OCI-LY3 (cell line): Measurements from ENCODE around the gene NTRK1.

Experiments
- H2AFZ ChIP-seq: fragments of 200-600, 300-600 bp; shearing (Covaris generic); 2 replicates; pipeline ENCODE4 v1.6.0; 2014; ENCODE audit warnings: antibody characterized with exemption, low read depth, low read length
- H3K27ac ChIP-seq: fragments of 200-600, 300-600 bp; sonication (generic); 2 replicates; pipeline ENCODE4 v1.5.1; 2014; ENCODE audit warnings: mild to moderate bottlenecking, low read length, moderate library complexity, mixed read lengths
- H3K27me3 ChIP-seq: fragments of 200-600, 300-600 bp; sonication (generic); 2 replicates; pipeline ENCODE4 v1.6.1; 2014; ENCODE audit warnings: low read depth, low read length, mixed read lengths
- H3K36me3 ChIP-seq: fragments of 200-600, 300-600 bp; sonication (generic); replicated peaks from 2 replicates; pipeline ENCODE3; 2014; ENCODE audit warnings: low read depth, low read length, mixed read lengths
- H3K4me1 ChIP-seq: fragments of 300-600, 200-600 bp; sonication (generic); 2 replicates; pipeline ENCODE4 v1.6.1; 2014; ENCODE audit warnings: low read length, mixed read lengths
- H3K4me2 ChIP-seq: fragments of 200-600, 300-600 bp; sonication (generic); 2 replicates; pipeline ENCODE4 v1.6.1; 2014; ENCODE audit warnings: low read length, mixed read lengths
- H3K4me3 ChIP-seq: fragments of 300-600, 200-600 bp; sonication (generic); 2 replicates; pipeline ENCODE4 v1.5.1; 2014; ENCODE audit warnings: antibody characterized with exemption, mild to moderate bottlenecking, low read length, moderate library complexity
- H3K79me2 ChIP-seq: fragments of 300-600, 200-600 bp; shearing (Covaris generic); 2 replicates; pipeline ENCODE4 v1.6.1; 2014; ENCODE audit warnings: mild to moderate bottlenecking, low read length, mixed read lengths
- H3K9ac ChIP-seq: fragments of 300-600, 200-600 bp; shearing (Covaris generic); 2 replicates; pipeline ENCODE4 v1.6.0; 2014; ENCODE audit warnings: mild to moderate bottlenecking, low read length, moderate library complexity
- H3K9me3 ChIP-seq: fragments of 200-600, 300-600 bp; shearing (Covaris generic); 2 replicates; pipeline ENCODE4 v1.6.1; 2014; ENCODE audit warnings: low read length, mixed read lengths; ENCODE audit not compliant: insufficient read depth
- H4K20me1 ChIP-seq: fragments of 200-600, 300-600 bp; sonication (generic); 2 replicates; pipeline ENCODE4 v1.6.1; 2016; ENCODE audit warnings: low read length, mixed read lengths; ENCODE audit not compliant: insufficient read depth
- CTCF ChIP-seq: fragments of 200-600, 300-600 bp; sonication (generic); IDR thresholded peaks from 2 replicates; pipeline ENCODE4 v1.5.1; 2014; ENCODE audit warnings: antibody characterized with exemption, low read length, low read depth
- EZH2phosphoT487 ChIP-seq: fragments of 200-600 bp; shearing (Covaris generic); IDR thresholded peaks from 2 replicates; pipeline ENCODE4 v1.6.1; 2018; ENCODE audit warnings: antibody characterized with exemption, mixed run types, low read depth

Gene NTRK1

GRCh38 chr1:156883919-156884318 lies 23.3 kb downstream of the NTRK1 start:
- no peak overlapping the region for H3K4me3 ChIP-seq
- no peaks in the 10 kb centered on the region for H3K4me1 ChIP-seq
- peaks cover 29% of the 10 kb centered on the region for H3K27me3 ChIP-seq
- no peak overlapping the region for H3K4me2 ChIP-seq
- no peaks in the 10 kb centered on the region for H3K9me3 ChIP-seq
- no peaks in the 10 kb centered on the region for H3K79me2 ChIP-seq
- TF ChIP-seq CTCF: no peak
- TF ChIP-seq EZH2phosphoT487: no peak
- H2AFZ ChIP-seq: no peak overlapping the region
- H3K36me3 ChIP-seq: no peaks in the 10 kb centered on the region
- H3K27ac ChIP-seq: no peak overlapping the region
- no peaks in the 10 kb centered on the region for H4K20me1 ChIP-seq
- H3K9ac ChIP-seq: no peak overlapping the region

- Histone ChIP-seq H3K79me2 (no peaks in the 10 kb centered on the region), H3K4me1 (peaks cover under 1% of the 10 kb centered on the region; the same call in 1 of the 2 replicates), H3K4me2 (no peak overlapping the region), H3K9me3 (no peaks in the 10 kb centered on the region), H4K20me1 (no peaks in the 10 kb centered on the region), H3K36me3 (no peaks in the 10 kb centered on the region), H2AFZ (no peak overlapping the region), H3K4me3 (no peak overlapping the region), H3K9ac (no peak overlapping the region), H3K27me3 (peaks cover 29% of the 10 kb centered on the region), H3K27ac (no peak overlapping the region)
- TF ChIP-seq EZH2phosphoT487 (no peak), CTCF (no peak)
These were observed 24.0 kb downstream of the NTRK1 start for GRCh38 chr1:156884560-156885184.

GRCh38 chr1:156885314-156885713 lies 24.6 kb downstream of the NTRK1 start:
- H3K27ac ChIP-seq: no peak overlapping the region
- H2AFZ ChIP-seq: no peak overlapping the region
- no peaks in the 10 kb centered on the region for H3K9me3 ChIP-seq
- H3K36me3 ChIP-seq: no peaks in the 10 kb centered on the region
- peaks cover 29% of the 10 kb centered on the region for H3K27me3 ChIP-seq
- TF ChIP-seq CTCF: no peak
- TF ChIP-seq EZH2phosphoT487: no peak
- no peaks in the 10 kb centered on the region for H4K20me1 ChIP-seq
- H3K4me3 ChIP-seq: no peak overlapping the region
- H3K4me2 ChIP-seq: no peak overlapping the region
- H3K9ac ChIP-seq: no peak overlapping the region
- H3K4me1 ChIP-seq: peaks cover 4% of the 10 kb centered on the region; the same call in 1 of the 2 replicates
- no peaks in the 10 kb centered on the region for H3K79me2 ChIP-seq

GRCh38 chr1:156885880-156886355 lies 25.3 kb downstream of the NTRK1 start:
- Histone ChIP-seq H3K4me3 (no peak overlapping the region), H3K9ac (no peak overlapping the region)

More at GRCh38 chr1:156885880-156886355, 25.3 kb downstream of the NTRK1 start:
- Histone ChIP-seq H2AFZ (no peak overlapping the region), H3K9me3 (no peaks in the 10 kb centered on the region), H3K79me2 (no peaks in the 10 kb centered on the region), H4K20me1 (no peaks in the 10 kb centered on the region), H3K36me3 (no peaks in the 10 kb centered on the region), H3K27ac (no peak overlapping the region), H3K4me2 (no peak overlapping the region), H3K4me1 (peaks cover 4% of the 10 kb centered on the region; the same call in 1 of the 2 replicates), H3K27me3 (peaks cover 32% of the 10 kb centered on the region)
- TF ChIP-seq CTCF (no peak), EZH2phosphoT487 (no peak)
